Fibroblast of the aortic adventitia (primary cell): ENCODE measurements around the gene DBF4B. TPM values are rescaled to one million over a fixed set of nuclear protein-coding genes. Genes with fewer than 3 reads are reported as not detected.

Experiments used
- DNase-seq: peaks from one replicate; pipeline ENCODE4 v3.0.0-alpha.2; 2010; ENCODE audit warnings: low read depth
- H3K4me3 ChIP-seq: 2 replicates; pipeline ENCODE4 v1.5.1; 2011; ENCODE audit warnings: low read depth, mild to moderate bottlenecking, control low read depth, low read length, moderate library complexity
- CTCF ChIP-seq: IDR thresholded peaks from 2 replicates; pipeline ENCODE4 v1.5.1; 2011; ENCODE audit warnings: mild to moderate bottlenecking, low read length, control low read depth, inconsistent platforms; ENCODE audit not compliant: insufficient read depth
- small RNA-seq: library from RNA; depleted of rRNA; stranded (forward); fragments of <200 nt; gene quantifications from one replicate; pipeline ENCODE3, GENCODE V24; 2012
- total RNA-seq: library from RNA; depleted of rRNA; stranded (reverse); fragments of >200 nt; gene quantifications from 2 replicates; pipeline ENCODE4 v1.2.3, GENCODE V29; 2012; ENCODE audit warnings: low replicate concordance

The DBF4B gene
- total RNA-seq, 1 donor, result 4.9 TPM

- no peak overlapping the region for H3K4me3 ChIP-seq
- TF ChIP-seq CTCF, result no peak
Measured at GRCh38 chr17:44794851-44795413, 86.5 kb downstream of the DBF4B start.

DNA sequence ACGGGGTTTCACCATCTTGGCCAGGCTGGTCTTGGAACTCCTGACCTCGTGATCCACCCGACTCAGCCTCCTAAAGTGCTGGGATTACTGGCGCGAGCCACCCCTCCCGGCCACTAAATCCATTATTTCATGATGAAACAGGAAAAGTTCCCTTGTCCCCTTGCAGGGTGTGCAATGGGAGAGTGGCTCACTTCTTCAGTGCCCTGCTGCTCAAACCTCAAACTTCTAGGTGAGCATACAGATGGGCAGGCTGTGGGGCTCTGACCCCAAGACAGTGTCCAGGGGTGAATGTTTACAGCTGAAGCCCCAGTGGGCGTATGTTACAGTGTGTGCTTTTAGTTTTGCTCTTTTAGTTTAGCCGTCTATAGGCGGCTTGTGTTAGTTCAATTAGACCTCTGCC lies 87.0 kb downstream of the DBF4B start:
- TF ChIP-seq CTCF, result no peak
- DNase-seq, result no peak

More at GRCh38 chr17:44794851-44795413, 86.5 kb downstream of the DBF4B start:
- DNase-seq, result peak; percentile 74

DNA sequence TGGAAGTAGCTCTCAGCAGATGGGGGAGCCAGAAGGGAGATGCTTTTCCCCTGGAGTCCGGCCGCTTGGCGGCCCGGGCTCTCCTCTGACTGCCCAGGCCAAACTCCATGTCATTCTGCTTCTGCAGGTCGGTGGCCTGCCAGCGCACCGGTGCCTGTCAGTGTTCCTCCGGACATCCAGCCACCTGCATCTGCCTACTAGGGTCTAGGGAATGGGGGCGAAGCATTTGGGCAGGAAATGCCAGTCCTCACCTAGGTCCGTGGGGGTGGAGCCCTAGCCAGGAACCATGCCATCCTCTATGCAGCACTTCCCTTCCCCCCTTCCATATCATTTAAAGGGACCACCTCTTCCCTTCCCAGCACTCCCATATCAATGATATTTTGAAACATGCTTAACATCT lies 87.5 kb downstream of the DBF4B start:
- DNase-seq, result no peak
- H3K4me3 ChIP-seq, result no peak overlapping the region
- no peak for TF ChIP-seq CTCF

More for the DNA sequence above, 87.0 kb downstream of the DBF4B start:
- no peak overlapping the region for H3K4me3 ChIP-seq

DNA sequence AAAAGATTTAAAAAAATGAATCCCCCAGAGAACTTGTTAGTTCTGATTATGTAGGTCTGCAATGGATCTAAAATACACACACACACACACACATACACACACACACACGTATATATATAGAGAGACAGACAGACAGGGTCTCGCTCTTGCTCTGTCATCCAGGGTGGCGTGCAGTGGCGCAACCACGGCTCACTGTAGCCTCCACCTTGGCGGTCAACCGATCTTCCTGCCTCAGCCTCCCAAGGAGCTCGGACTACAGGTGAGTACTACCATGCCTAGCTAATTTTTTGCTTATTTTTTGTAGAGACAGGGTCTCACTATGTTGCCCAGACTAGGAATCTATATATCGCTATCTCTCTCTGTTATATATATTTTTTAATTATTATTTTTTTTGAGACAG lies 88.3 kb downstream of the DBF4B start:
- no peak for DNase-seq
- H3K4me3 ChIP-seq, result no peak overlapping the region
- TF ChIP-seq CTCF, result no peak

- DNase-seq, result no peak
- no peak for TF ChIP-seq CTCF
- no peak overlapping the region for H3K4me3 ChIP-seq
Measured at GRCh38 chr17:44797802-44798201, 89.3 kb downstream of the DBF4B start.

DNA sequence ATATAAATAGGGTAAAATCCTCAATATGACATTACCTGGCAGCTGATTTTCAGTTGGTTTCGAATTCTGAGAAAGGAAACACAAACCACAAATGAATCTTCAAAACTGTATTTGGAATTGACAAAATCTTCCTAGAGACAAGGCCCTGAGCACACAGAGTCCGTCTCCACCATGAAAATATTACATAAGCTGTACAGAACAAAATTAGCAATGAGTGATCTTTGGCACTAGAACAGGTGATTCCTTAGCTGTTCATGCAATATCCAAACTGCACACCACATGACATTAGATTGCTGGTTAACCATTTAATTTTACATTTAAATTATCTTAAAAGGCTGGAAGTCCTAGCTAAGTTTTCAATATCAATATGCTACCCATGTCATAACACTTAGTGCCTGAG lies 89.9 kb downstream of the DBF4B start:
- H3K4me3 ChIP-seq, result no peak overlapping the region
- DNase-seq, result no peak
- no peak for TF ChIP-seq CTCF

Small RNA genes within 50 kb of the gene (small RNA-seq; reads per million reads assigned to genes)
- not detected for gene RN7SL819P

Other genes with a start within 250 kb of the DBF4B start
- gene GPATCH8, start 205.3 kb upstream of the DBF4B start, total RNA-seq, result 23.3 and 29.4 TPM in 2 replicates
- 1.8 and 16.4 TPM in 2 replicates for gene FZD2, start 151.2 kb upstream of the DBF4B start, total RNA-seq
- gene MEIOC, start 52.2 kb upstream of the DBF4B start, total RNA-seq, result 0.18 TPM in 1 of 2 replicates, not detected in the other
- 33.4 and 50.7 TPM in 2 replicates for gene CCDC43, start 18.9 kb upstream of the DBF4B start, total RNA-seq
- 0.36 and 1.9 TPM in 2 replicates for gene ADAM11, start 50.3 kb downstream of the DBF4B start, total RNA-seq
- 4.5 and 21.1 TPM in 2 replicates for gene GJC1, start 121.6 kb downstream of the DBF4B start, total RNA-seq
- gene HIGD1B, start 139.2 kb downstream of the DBF4B start, total RNA-seq, result not detected in 2 replicates
- 79.9 and 81.2 TPM in 2 replicates for gene EFTUD2, start 190.8 kb downstream of the DBF4B start, total RNA-seq
- gene GFAP, start 206.8 kb downstream of the DBF4B start, total RNA-seq, result not detected in 2 replicates
- gene KIF18B, start 239.1 kb downstream of the DBF4B start, total RNA-seq, result 0.08 and 10.8 TPM in 2 replicates